Endothelial cell of umbilical vein (primary cell): ENCODE data around the gene PHF23. TPM values are rescaled to one million over a fixed set of nuclear protein-coding genes. Genes with fewer than 3 reads are reported as not detected.

ENCODE experiments used
- BruUV-seq: library from RNA; stranded (reverse); fragments of 400-500 nt; replicated peaks from 2 replicates; lab custom pipeline; 2021; lab: Mats Ljungman, UMichigan
- CTCF ChIA-PET: fragments of 300-600, 350-600 bp; sonication (Branson Sonifier 250); formaldehyde crosslinking; loops from one replicate; lab custom pipeline; 2021; ENCODE audit warnings: antibody characterized with exemption, inconsistent platforms; lab: Charles Lee
- POLR2A ChIA-PET: fragments of 300-600, 350-600 bp; sonication (Branson Sonifier 250); formaldehyde crosslinking; loops from one replicate; lab custom pipeline; 2021; ENCODE audit warnings: antibody characterized with exemption, inconsistent platforms; lab: Charles Lee
- DNase-seq: peaks from one replicate; pipeline ENCODE4 v3.0.0-alpha.2; 2011; ENCODE audit warnings: low read depth, low spot score
- FAIRE-seq: peaks from 2 replicates; lab custom pipeline; 2011; peaks lifted over from hg19 to GRCh38; lab: Jason Lieb, UNC
- H2AFZ ChIP-seq: 2 replicates; pipeline ENCODE4 v1.6.0; 2012; ENCODE audit warnings: low read depth, low read length, control low read depth, inconsistent platforms
- H3K27ac ChIP-seq: 2 replicates; pipeline ENCODE4 v1.5.1; 2011; ENCODE audit warnings: low read depth, mild to moderate bottlenecking, control low read depth, low read length, moderate library complexity; ENCODE audit not compliant: insufficient read depth
- H3K27me3 ChIP-seq, 2 experiments: 2 replicates each; pipeline versions ENCODE4 v1.6.0 to v1.6.1; 2011; ENCODE audit warnings: low read length in 2 of 2, mixed read lengths in 1 of 2; ENCODE audit not compliant: control insufficient read depth in 2 of 2, insufficient read depth in 2 of 2
- H3K36me3 ChIP-seq, 2 experiments: 2 replicates in 1 of 2; 3 replicates in 1 of 2; pipeline ENCODE4 v1.5.1; 2011; ENCODE audit warnings: low read length in 2 of 2, mild to moderate bottlenecking in 1 of 2, moderate library complexity in 1 of 2; ENCODE audit not compliant: control insufficient read depth in 2 of 2, insufficient read depth in 2 of 2; ENCODE audit errors: extremely low read depth in 1 of 2
- H3K4me1 ChIP-seq: 3 replicates; pipeline ENCODE4 v1.5.1; 2011; ENCODE audit warnings: mild to moderate bottlenecking, low read length; ENCODE audit not compliant: control insufficient read depth, insufficient read depth; ENCODE audit errors: extremely low read depth
- H3K4me2 ChIP-seq: 2 replicates; pipeline ENCODE4 v1.6.1; 2011; ENCODE audit warnings: low read length, control low read depth, mixed read lengths; ENCODE audit not compliant: insufficient read depth
- H3K4me3 ChIP-seq, 3 experiments: fragments of 200-600 bp in 1 of 3; sonication (generic), shearing (Covaris generic) in 1 of 3; replicated peaks in 1 of 3; 2 replicates each; pipeline ENCODE4 v1.5.1; 2011 to 2016; ENCODE audit warnings: control low read depth in 3 of 3, low read length in 3 of 3, mild to moderate bottlenecking in 2 of 3, inconsistent platforms in 1 of 3, low read depth in 1 of 3, moderate library complexity in 1 of 3; ENCODE audit not compliant: insufficient read depth in 1 of 3
- H3K79me2 ChIP-seq: 2 replicates; pipeline ENCODE4 v1.6.0; 2012; ENCODE audit warnings: low read length, inconsistent platforms; ENCODE audit not compliant: control insufficient read depth, insufficient read depth
- H3K9ac ChIP-seq: replicated peaks from 2 replicates; pipeline ENCODE3; 2011; ENCODE audit warnings: low read length, control low read depth; ENCODE audit not compliant: insufficient read depth; ENCODE audit errors: extremely low read depth
- H3K9me1 ChIP-seq: replicated peaks from 3 replicates; pipeline ENCODE4 v1.6.0; 2011; ENCODE audit warnings: mild to moderate bottlenecking, low read length; ENCODE audit not compliant: control insufficient read depth, insufficient read depth; ENCODE audit errors: extremely low read depth
- H3K9me3 ChIP-seq: replicated peaks from 2 replicates; pipeline ENCODE4 v1.5.1; 2012; ENCODE audit warnings: low read length, inconsistent platforms; ENCODE audit not compliant: control insufficient read depth, insufficient read depth
- H4K20me1 ChIP-seq: replicated peaks from 2 replicates; pipeline ENCODE3; 2011; ENCODE audit warnings: mild to moderate bottlenecking, low read length; ENCODE audit not compliant: control insufficient read depth, insufficient read depth; ENCODE audit errors: extremely low read depth
- CTCF ChIP-seq, 2 donors: IDR thresholded peaks; 1 replicate in 1 of 2; 2 replicates in 1 of 2; pipeline ENCODE4 v1.5.1; 2011; ENCODE audit warnings: low read length in 2 of 2, mild to moderate bottlenecking in 2 of 2, moderate library complexity in 2 of 2, control low read depth in 1 of 2, inconsistent platforms in 1 of 2, low read depth in 1 of 2; ENCODE audit not compliant: insufficient read depth in 1 of 2; ENCODE audit errors: extremely low read depth in 1 of 2
- EZH2 ChIP-seq: IDR thresholded peaks from 2 replicates; pipeline ENCODE4 v1.6.1; 2012; ENCODE audit warnings: borderline replicate concordance, low read depth, mild to moderate bottlenecking, moderate library complexity, low read length, inconsistent platforms; ENCODE audit not compliant: severe bottlenecking
- FOS ChIP-seq: IDR thresholded peaks from 2 replicates; pipeline ENCODE4 v1.6.1; 2011; ENCODE audit warnings: mild to moderate bottlenecking, low read length, moderate library complexity, borderline replicate concordance; ENCODE audit not compliant: insufficient read depth
- GATA2 ChIP-seq: IDR thresholded peaks from 2 replicates; pipeline ENCODE4 v1.7.0; 2011; ENCODE audit warnings: low read depth, mild to moderate bottlenecking, moderate library complexity, mixed read lengths, low read length; ENCODE audit not compliant: insufficient read length, insufficient read depth
- JUN ChIP-seq: IDR thresholded peaks from 2 replicates; pipeline ENCODE4 v1.6.1; 2011; ENCODE audit warnings: borderline replicate concordance, low read depth; ENCODE audit not compliant: insufficient read length, insufficient read depth
- MAX ChIP-seq: IDR thresholded peaks from 2 replicates; pipeline ENCODE4 v1.6.1; 2011; ENCODE audit not compliant: insufficient read depth, insufficient read length
- MYC ChIP-seq: IDR thresholded peaks from one replicate; pipeline ENCODE4 v1.6.1; 2011; ENCODE audit warnings: mild to moderate bottlenecking, low read depth, low read length
- POLR2A ChIP-seq: IDR thresholded peaks from 2 replicates; pipeline ENCODE4 v1.6.1; 2012; ENCODE audit warnings: low read depth, mild to moderate bottlenecking, control low read depth, low read length
- POLR2AphosphoS5 ChIP-seq: IDR thresholded peaks from 2 replicates; pipeline ENCODE4 v1.6.1; 2012; ENCODE audit warnings: low read depth, mild to moderate bottlenecking, control low read depth, low read length, moderate library complexity; ENCODE audit not compliant: insufficient read depth
- dilution Hi-C: fragments of 300-500 bp; cut with MboI; formaldehyde crosslinking; loops from one replicate; pipeline ENCODE4 v1.15.0; 2019; ENCODE audit warnings: low sequenced_read_pairs; ENCODE audit not compliant: extremely low pct_ligation_motif_present
- intact Hi-C: fragments of 100-400 bp; cut with micrococcal nuclease; formaldehyde crosslinking; loops from one replicate; pipeline ENCODE4 v1.10.0; 2022
- polyA plus RNA-seq, 4 experiments: library from polyadenylated mRNA; depleted of rRNA in 3 of 4; stranded (reverse) in 3 of 4; unstranded in 1 of 4; fragments of >200 nt; gene quantifications; 2 replicates each; pipeline versions ENCODE4 v1.2.1 to v1.2.3, GENCODE V29; 2011 to 2012; ENCODE audit warnings: missing spikeins in 1 of 4
- total RNA-seq: library from RNA; stranded (reverse); gene quantifications from 2 replicates; pipeline ENCODE4 v1.2.3, GENCODE V29; 2021

The PHF23 gene
- total and polyA plus RNA-seq, 2 donors (not counting 3 experiments of a cell fraction or from before 2014, with no cell fraction given): 35.6 to 54.7 TPM

- DNase-seq (peak; percentile 53), FAIRE-seq (peak; percentile 69)
- Histone ChIP-seq H3K9ac (peak overlapping the region; percentile 40), H3K4me1 (peaks cover 40% of the 10 kb centered on the region), H3K36me3 (peaks cover 5 to 6% of the 10 kb centered on the region in 2 experiments), H2AFZ (peak overlapping the region; percentile 46), H4K20me1 (no peaks in the 10 kb centered on the region), H3K79me2 (peaks cover 15% of the 10 kb centered on the region), H3K4me3 (peak overlapping the region; percentile 52 to 56 (median 54)), H3K9me3 (no peaks in the 10 kb centered on the region), H3K27me3 (no peaks in the 10 kb centered on the region), H3K9me1 (no peaks in the 10 kb centered on the region), H3K27ac (no peak overlapping the region), H3K4me2 (peak overlapping the region; percentile 58)
- TF ChIP-seq GATA2 (no peak), FOS (no peak), JUN (no peak), MYC (no peak), MAX (no peak), POLR2A (no peak), POLR2AphosphoS5 (no peak), EZH2 (no peak), CTCF (IDR thresholded peaks at IDR 0.05; ENCODE audit: extremely low read depth in 1 of 2, insufficient read depth in 1 of 2, low read depth in 1 of 2, low read length in 2 of 2) (no peak)
- intact Hi-C loops (no loop called here), dilution Hi-C loops (no loop called here)
- no TSS peak for BruUV-seq
- ChIA-PET CTCF (interaction anchor here (0.6 to 1.0 kb wide), 4 partner anchors 17 to 175 kb away, joined by 3 to 4 read pairs (median 3); partner anchors contain the start of gene DVL2), POLR2A (interaction anchor here (0.6 to 1.4 kb wide), 3 partner anchors 22 to 196 kb away, joined by 3 to 6 read pairs (median 4); partner anchors contain the start of gene PHF23)
Measured at GRCh38 chr17:7217113-7217987, 21.9 kb downstream of the PHF23 start.
